Stimulated activated effector memory CD8-positive, alpha-beta T cell treated with anti-CD3 and anti-CD28 coated beads, Interleukin-12 subunit alpha, Interleukin-12 subunit beta, amount 100 ng/mL, for 72 hours (primary cell): ENCODE measurements around the gene SUGCT.

Experiments
- ATAC-seq: fragments of 150-1000 bp; cut with Tn5 transposase; 2 replicates; pipeline ENCODE4 v1.10.0; 2021
- DNase-seq, 2 donors: peaks; one replicate each; pipeline ENCODE4 v3.0.0; 2021 to 2022; ENCODE audit warnings: low spot score in 2 of 2
- H3K27ac Mint-ChIP-seq: one replicate; pipeline ENCODE4 v1.8.0; 2022; ENCODE audit warnings: mild to moderate bottlenecking, mixed read lengths
- H3K36me3 Mint-ChIP-seq: one replicate; pipeline ENCODE4 v1.8.0; 2022; ENCODE audit warnings: mild to moderate bottlenecking, mixed read lengths
- H3K4me1 Mint-ChIP-seq: one replicate; pipeline ENCODE4 v1.8.0; 2022; ENCODE audit warnings: mixed read lengths
- H3K4me3 Mint-ChIP-seq: one replicate; pipeline ENCODE4 v1.8.0; 2022; ENCODE audit warnings: mild to moderate bottlenecking, mixed read lengths
- H3K9me3 Mint-ChIP-seq: one replicate; pipeline ENCODE4 v1.8.0; 2022; ENCODE audit warnings: mixed read lengths

Gene SUGCT

GRCh38 chr7:40772096-40772495 is 637.3 kb downstream of the SUGCT start:
- ATAC-seq (no peak), DNase-seq (no peak)
- no peaks in the 10 kb centered on the region for H3K4me1 Mint-ChIP-seq
- H3K9me3 Mint-ChIP-seq, result peaks cover 18% of the 10 kb centered on the region
- no peak overlapping the region for H3K4me3 Mint-ChIP-seq
- H3K27ac Mint-ChIP-seq, result no peak overlapping the region
- H3K36me3 Mint-ChIP-seq, result no peaks in the 10 kb centered on the region

GRCh38 chr7:40773656-40774055 is 638.9 kb downstream of the SUGCT start:
- no peak overlapping the region for H3K27ac Mint-ChIP-seq
- H3K9me3 Mint-ChIP-seq, result peaks cover 20% of the 10 kb centered on the region
- no peak for ATAC-seq
- no peak overlapping the region for H3K4me3 Mint-ChIP-seq
- DNase-seq, result no peak
- H3K36me3 Mint-ChIP-seq, result no peaks in the 10 kb centered on the region
- no peaks in the 10 kb centered on the region for H3K4me1 Mint-ChIP-seq

DNA sequence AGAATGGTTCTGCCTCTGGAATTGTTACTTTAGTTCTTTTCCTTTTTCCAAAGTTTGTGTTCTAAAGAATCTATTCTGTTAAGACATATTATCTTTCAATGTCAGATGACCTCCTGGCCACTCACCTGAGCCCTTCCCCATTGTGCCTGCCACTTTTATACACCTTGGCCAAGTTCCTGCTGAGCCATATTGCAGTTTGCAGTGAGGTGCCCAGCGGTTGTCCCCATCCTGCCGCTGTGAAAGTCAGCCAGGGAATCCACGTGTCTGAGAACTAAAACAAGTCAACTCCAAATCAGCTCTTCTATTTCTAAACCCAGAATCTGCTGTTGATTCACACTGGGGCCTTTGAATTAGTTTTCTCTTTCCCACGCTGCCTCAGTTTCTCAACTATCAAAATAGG is 641.1 kb downstream of the SUGCT start:
- no peaks in the 10 kb centered on the region for H3K4me1 Mint-ChIP-seq
- DNase-seq (no peak), ATAC-seq (no peak)
- H3K36me3 Mint-ChIP-seq, result no peaks in the 10 kb centered on the region
- H3K9me3 Mint-ChIP-seq, result peaks cover 16% of the 10 kb centered on the region
- no peak overlapping the region for H3K4me3 Mint-ChIP-seq
- H3K27ac Mint-ChIP-seq, result no peak overlapping the region

GRCh38 chr7:40777730-40778312 is 643.0 kb downstream of the SUGCT start:
- no peak overlapping the region for H3K27ac Mint-ChIP-seq
- no peaks in the 10 kb centered on the region for H3K4me1 Mint-ChIP-seq
- ATAC-seq, result no peak
- no peak for DNase-seq
- no peaks in the 10 kb centered on the region for H3K36me3 Mint-ChIP-seq
- H3K9me3 Mint-ChIP-seq, result peaks cover 10% of the 10 kb centered on the region
- no peak overlapping the region for H3K4me3 Mint-ChIP-seq

DNA sequence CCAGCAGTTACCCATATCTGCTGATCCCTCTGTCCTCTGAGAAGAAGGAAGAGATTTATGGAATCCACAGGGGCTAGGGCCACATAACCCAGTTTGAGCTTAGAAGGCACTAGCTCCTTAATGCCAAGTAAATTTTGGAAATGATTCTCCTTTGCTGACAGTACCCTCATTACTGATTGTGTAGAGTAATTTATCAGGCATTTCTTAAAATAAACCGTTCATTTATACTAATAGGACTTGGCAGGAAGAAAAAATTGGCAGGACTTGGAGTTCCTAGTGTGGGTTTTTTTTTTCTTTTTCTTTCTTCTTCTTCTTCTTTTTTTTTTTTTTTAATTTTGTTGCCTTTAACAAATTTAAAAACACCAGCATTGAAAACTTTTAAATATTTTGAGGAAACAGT is 645.7 kb downstream of the SUGCT start:
- ATAC-seq, result no peak
- H3K36me3 Mint-ChIP-seq, result no peaks in the 10 kb centered on the region

DNA sequence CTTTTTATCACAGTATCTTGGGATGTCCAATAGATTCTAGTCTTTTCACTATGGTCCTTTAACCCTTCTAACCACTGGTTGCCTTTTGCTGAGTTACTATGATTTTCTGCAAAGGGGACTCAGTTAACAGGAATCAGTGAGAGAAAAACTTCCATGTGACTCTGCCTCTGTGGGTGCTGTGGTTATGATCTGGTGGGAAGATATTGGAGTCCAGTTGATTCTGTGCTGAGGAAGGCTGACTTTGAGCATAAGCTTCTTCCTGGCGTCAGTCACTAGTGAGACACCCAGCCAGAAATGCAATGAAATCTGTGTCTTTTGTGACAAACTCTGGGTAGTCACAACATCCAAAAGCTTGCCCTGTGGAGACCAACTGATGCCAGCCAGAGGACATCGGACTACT is 648.0 kb downstream of the SUGCT start:
- no peak overlapping the region for H3K27ac Mint-ChIP-seq
- no peak overlapping the region for H3K4me3 Mint-ChIP-seq
- no peaks in the 10 kb centered on the region for H3K4me1 Mint-ChIP-seq
- DNase-seq, result no peak
- no peak for ATAC-seq
- peaks cover 7% of the 10 kb centered on the region for H3K9me3 Mint-ChIP-seq
- H3K36me3 Mint-ChIP-seq, result no peaks in the 10 kb centered on the region

More for the DNA sequence above, 645.7 kb downstream of the SUGCT start:
- Mint-ChIP-seq H3K4me3 (no peak overlapping the region), H3K27ac (no peak overlapping the region), H3K9me3 (peaks cover 10% of the 10 kb centered on the region), H3K4me1 (no peaks in the 10 kb centered on the region)
- DNase-seq, result no peak

DNA sequence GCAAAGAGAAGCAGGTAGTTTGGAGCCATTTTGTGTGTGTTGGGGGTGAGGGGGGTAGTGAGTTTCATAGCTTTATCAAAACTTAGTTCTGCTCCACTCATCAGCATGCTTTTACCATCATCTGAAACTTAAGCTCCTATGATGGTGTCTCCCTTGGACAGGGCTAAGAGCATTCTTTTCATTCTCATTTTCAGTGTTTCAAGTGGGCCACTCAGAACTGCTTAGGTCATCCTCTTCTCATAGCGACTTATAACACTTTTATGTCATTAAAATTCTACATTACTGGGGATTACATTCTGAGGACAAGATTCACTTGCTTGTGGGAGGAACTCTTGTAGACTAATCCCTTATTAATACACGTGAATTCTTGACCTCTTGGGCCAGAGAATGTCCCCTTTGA is 649.4 kb downstream of the SUGCT start:
- H3K27ac Mint-ChIP-seq, result no peak overlapping the region
- no peaks in the 10 kb centered on the region for H3K4me1 Mint-ChIP-seq
- no peak overlapping the region for H3K4me3 Mint-ChIP-seq
- H3K36me3 Mint-ChIP-seq, result no peaks in the 10 kb centered on the region
- ATAC-seq (no peak), DNase-seq (no peak)
- H3K9me3 Mint-ChIP-seq, result peaks cover 4% of the 10 kb centered on the region

- no peak for DNase-seq
- Mint-ChIP-seq H3K9me3 (peaks cover 4% of the 10 kb centered on the region), H3K36me3 (no peaks in the 10 kb centered on the region), H3K4me3 (no peak overlapping the region), H3K27ac (no peak overlapping the region), H3K4me1 (no peaks in the 10 kb centered on the region)
- no peak for ATAC-seq
These were observed 652.1 kb downstream of the SUGCT start for GRCh38 chr7:40786909-40787308.

DNA sequence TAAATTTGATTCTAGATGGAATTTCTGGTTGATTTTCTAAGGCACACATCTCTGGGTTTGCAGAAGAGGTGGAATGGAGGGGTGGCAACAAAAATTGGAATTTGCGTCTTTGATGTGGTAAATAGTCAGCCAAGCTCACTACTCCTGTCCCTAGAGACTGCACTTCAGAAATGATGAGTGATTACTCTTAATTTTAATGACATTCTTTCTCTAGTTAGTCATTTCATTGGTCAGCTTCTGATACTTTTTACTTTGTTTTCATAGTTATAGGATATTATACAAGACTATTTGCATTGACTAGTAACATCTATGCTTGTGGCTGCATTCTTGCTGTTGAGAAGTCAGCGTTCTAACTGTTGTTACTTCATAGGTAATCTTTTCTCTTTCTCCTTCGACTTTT is 658.3 kb downstream of the SUGCT start:
- H3K27ac Mint-ChIP-seq, result no peak overlapping the region
- H3K9me3 Mint-ChIP-seq, result peaks cover 11% of the 10 kb centered on the region
- H3K36me3 Mint-ChIP-seq, result no peaks in the 10 kb centered on the region
- DNase-seq (no peak), ATAC-seq (no peak)
- no peak overlapping the region for H3K4me3 Mint-ChIP-seq
- no peaks in the 10 kb centered on the region for H3K4me1 Mint-ChIP-seq

DNA sequence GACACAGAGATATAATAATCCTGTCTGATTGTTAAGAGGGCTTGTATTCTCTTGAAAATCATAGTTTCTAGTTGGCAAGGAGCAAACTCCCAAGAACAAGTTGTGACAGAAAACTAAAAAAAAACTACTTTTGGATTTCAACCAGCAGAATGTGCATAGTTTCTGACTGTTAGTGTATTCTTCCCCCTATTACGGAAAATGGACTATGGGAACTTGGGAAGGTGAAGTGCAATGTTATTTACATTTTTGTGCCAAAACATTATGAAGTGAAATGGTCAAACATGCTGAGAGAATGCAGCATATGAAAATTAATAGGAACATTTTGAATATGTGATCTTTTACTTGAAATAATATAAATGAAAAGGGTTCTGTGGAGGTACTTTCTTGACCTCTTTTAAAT is 660.8 kb downstream of the SUGCT start:
- peaks cover 11% of the 10 kb centered on the region for H3K9me3 Mint-ChIP-seq
- H3K4me3 Mint-ChIP-seq, result no peak overlapping the region
- no peaks in the 10 kb centered on the region for H3K36me3 Mint-ChIP-seq
- no peak overlapping the region for H3K27ac Mint-ChIP-seq
- DNase-seq (no peak), ATAC-seq (no peak)
- H3K4me1 Mint-ChIP-seq, result no peaks in the 10 kb centered on the region

GRCh38 chr7:40796723-40797122 is 661.9 kb downstream of the SUGCT start:
- Mint-ChIP-seq H3K4me3 (no peak overlapping the region), H3K27ac (no peak overlapping the region), H3K36me3 (no peaks in the 10 kb centered on the region), H3K9me3 (peaks cover 17% of the 10 kb centered on the region), H3K4me1 (no peaks in the 10 kb centered on the region)
- DNase-seq (no peak), ATAC-seq (no peak)

- H3K9me3 Mint-ChIP-seq, result peaks cover 17% of the 10 kb centered on the region
- ATAC-seq, result no peak
These were observed 663.8 kb downstream of the SUGCT start for GRCh38 chr7:40798613-40799012.

DNA sequence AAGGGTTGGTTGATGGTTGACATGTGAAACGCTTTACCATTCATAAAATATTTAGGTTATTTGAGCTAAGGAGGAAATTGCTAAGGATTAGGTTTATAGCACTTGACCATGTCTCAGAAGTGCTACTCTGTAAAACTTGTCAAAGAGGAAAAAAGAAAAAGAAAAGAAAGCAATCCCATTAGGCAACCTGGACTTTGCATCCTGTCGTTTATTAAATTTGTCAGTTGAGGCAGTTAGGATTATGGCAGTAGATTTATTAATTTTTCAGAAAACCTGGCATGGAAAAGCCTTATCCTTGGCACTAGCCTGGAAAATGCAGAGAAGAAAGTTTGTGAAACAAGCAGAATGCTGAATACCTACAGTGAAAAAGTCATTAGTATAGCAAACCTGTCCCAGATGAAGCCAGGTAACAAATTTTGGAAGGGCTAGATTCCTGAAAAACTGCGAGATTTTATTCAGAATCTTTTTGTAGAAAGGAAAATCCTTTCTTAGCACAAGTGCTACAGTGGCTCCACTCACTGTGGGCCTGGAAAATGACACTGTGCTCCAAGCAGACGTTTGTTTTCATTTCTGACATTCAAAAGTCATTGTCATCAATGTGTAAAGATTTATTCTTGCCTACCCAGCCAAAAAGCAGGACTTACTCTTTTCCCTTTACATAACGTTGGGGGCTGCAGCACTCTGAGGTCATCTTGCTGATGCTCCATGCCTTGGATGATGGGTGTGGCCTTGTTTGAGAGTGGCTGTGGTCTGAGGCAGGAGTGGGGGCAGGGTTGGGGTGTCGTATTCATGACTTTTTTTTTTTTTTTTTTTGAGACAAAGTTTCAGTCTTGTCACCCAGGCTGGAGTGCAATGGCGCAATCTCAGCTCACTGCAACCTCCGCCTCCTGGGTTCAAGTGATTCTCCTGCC is 664.9 kb downstream of the SUGCT start:
- Mint-ChIP-seq H3K4me1 (no peaks in the 10 kb centered on the region), H3K4me3 (no peak overlapping the region), H3K27ac (no peak overlapping the region), H3K36me3 (no peaks in the 10 kb centered on the region), H3K9me3 (peaks cover 12% of the 10 kb centered on the region)
- DNase-seq (no peak), ATAC-seq (no peak)

More at GRCh38 chr7:40798613-40799012, 663.8 kb downstream of the SUGCT start:
- Mint-ChIP-seq H3K27ac (no peak overlapping the region), H3K36me3 (no peaks in the 10 kb centered on the region), H3K4me3 (no peak overlapping the region), H3K4me1 (no peaks in the 10 kb centered on the region)
- DNase-seq, result no peak

- Mint-ChIP-seq H3K27ac (no peak overlapping the region), H3K4me1 (no peaks in the 10 kb centered on the region), H3K36me3 (no peaks in the 10 kb centered on the region), H3K9me3 (peaks cover 12% of the 10 kb centered on the region), H3K4me3 (no peak overlapping the region)
- ATAC-seq (no peak), DNase-seq (no peak)
These were observed 666.0 kb downstream of the SUGCT start for GRCh38 chr7:40800771-40801170.

- H3K9me3 Mint-ChIP-seq, result peaks cover 15% of the 10 kb centered on the region
- H3K27ac Mint-ChIP-seq, result no peak overlapping the region
- H3K4me1 Mint-ChIP-seq, result no peaks in the 10 kb centered on the region
- ATAC-seq (no peak), DNase-seq (no peak)
- H3K4me3 Mint-ChIP-seq, result no peak overlapping the region
- no peaks in the 10 kb centered on the region for H3K36me3 Mint-ChIP-seq
These were observed 667.7 kb downstream of the SUGCT start for GRCh38 chr7:40802497-40802896.
